ENCODE data around the gene CUX1.

GRCh38 chr7:101795461-101795860, 22.0 kb upstream of the CUX1 start:
- no peak for TF ChIP-seq POLR2AphosphoS5 (IDR thresholded peaks at IDR 0.05; ENCODE audit: low read depth, low read length)
- no peak for TF ChIP-seq POLR2A (IDR thresholded peaks at IDR 0.05; ENCODE audit: low read depth, low read length)

All from GM12891 (cell line).